Nephron (organoid): ENCODE data around the gene ST8SIA5.

ENCODE experiments used
- H3K27ac Mint-ChIP-seq, 3 experiments: 2 replicates each; pipeline ENCODE4 v1.8.0; 2020; ENCODE audit warnings: mixed read lengths in 3 of 3, mild to moderate bottlenecking in 2 of 3, moderate library complexity in 1 of 3
- H3K27me3 Mint-ChIP-seq: 2 replicates; pipeline ENCODE4 v1.8.0; 2021; ENCODE audit warnings: low read depth, mild to moderate bottlenecking, moderate library complexity, mixed read lengths
- H3K36me3 Mint-ChIP-seq: 2 replicates; pipeline ENCODE4 v1.8.0; 2020; ENCODE audit warnings: low read depth, mixed read lengths
- H3K4me1 Mint-ChIP-seq: 2 replicates; pipeline ENCODE4 v1.8.0; 2020; ENCODE audit warnings: mixed read lengths
- H3K4me3 Mint-ChIP-seq, 3 experiments: 2 replicates each; pipeline ENCODE4 v1.8.0; 2020; ENCODE audit warnings: mild to moderate bottlenecking in 3 of 3, mixed read lengths in 3 of 3, moderate library complexity in 2 of 3
- H3K9me3 Mint-ChIP-seq: 2 replicates; pipeline ENCODE4 v1.8.0; 2020; ENCODE audit warnings: mixed read lengths
- TF ChIP-seq, protein P1 (sequence below), 3 experiments: fragments of 200-600 bp; sonication (generic); IDR thresholded peaks; one replicate each; pipeline ENCODE4 v1.5.0; 2021; ENCODE audit warnings: antibody characterized with exemption in 3 of 3; ENCODE audit not compliant: unreplicated experiment in 3 of 3

Gene ST8SIA5

GRCh38 chr18:46660957-46661749 is 95.7 kb downstream of the ST8SIA5 start:
- H3K27me3 Mint-ChIP-seq: peaks cover 6% of the 10 kb centered on the region
- no peaks in the 10 kb centered on the region for H3K36me3 Mint-ChIP-seq
- H3K4me3 Mint-ChIP-seq: no peak overlapping the region
- H3K4me1 Mint-ChIP-seq: no peaks in the 10 kb centered on the region
- no peak overlapping the region for H3K27ac Mint-ChIP-seq
- TF ChIP-seq, protein P1, sequence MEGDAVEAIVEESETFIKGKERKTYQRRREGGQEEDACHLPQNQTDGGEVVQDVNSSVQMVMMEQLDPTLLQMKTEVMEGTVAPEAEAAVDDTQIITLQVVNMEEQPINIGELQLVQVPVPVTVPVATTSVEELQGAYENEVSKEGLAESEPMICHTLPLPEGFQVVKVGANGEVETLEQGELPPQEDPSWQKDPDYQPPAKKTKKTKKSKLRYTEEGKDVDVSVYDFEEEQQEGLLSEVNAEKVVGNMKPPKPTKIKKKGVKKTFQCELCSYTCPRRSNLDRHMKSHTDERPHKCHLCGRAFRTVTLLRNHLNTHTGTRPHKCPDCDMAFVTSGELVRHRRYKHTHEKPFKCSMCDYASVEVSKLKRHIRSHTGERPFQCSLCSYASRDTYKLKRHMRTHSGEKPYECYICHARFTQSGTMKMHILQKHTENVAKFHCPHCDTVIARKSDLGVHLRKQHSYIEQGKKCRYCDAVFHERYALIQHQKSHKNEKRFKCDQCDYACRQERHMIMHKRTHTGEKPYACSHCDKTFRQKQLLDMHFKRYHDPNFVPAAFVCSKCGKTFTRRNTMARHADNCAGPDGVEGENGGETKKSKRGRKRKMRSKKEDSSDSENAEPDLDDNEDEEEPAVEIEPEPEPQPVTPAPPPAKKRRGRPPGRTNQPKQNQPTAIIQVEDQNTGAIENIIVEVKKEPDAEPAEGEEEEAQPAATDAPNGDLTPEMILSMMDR (IDR thresholded peaks at IDR 0.05; ENCODE audit: unreplicated experiment in 3 of 3): no peak
- no peaks in the 10 kb centered on the region for H3K9me3 Mint-ChIP-seq

DNA sequence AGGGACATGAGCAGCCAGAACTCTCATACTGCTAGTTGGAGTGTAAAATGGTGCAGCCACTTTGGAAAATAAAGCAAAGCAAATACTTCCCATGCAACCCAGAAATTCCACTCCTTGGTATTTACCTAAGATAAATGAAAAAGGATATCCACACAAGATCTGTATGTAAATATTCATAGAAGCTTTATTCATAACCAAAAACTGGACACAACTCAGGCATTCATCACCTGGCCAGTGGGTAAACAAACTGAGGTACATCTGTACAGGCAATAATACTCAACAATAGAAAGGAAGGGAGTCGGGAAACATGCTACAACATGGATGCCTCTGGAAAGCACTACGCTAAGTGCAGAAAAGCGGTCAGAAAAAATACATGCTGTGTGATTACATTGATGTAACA is 97.4 kb downstream of the ST8SIA5 start:
- H3K27me3 Mint-ChIP-seq: peaks cover 14% of the 10 kb centered on the region
- H3K36me3 Mint-ChIP-seq: no peaks in the 10 kb centered on the region
- no peaks in the 10 kb centered on the region for H3K4me1 Mint-ChIP-seq
- H3K4me3 Mint-ChIP-seq: no peak overlapping the region
- H3K27ac Mint-ChIP-seq: no peak overlapping the region
- H3K9me3 Mint-ChIP-seq: no peaks in the 10 kb centered on the region
- TF ChIP-seq, protein P1 (IDR thresholded peaks at IDR 0.05; ENCODE audit: unreplicated experiment in 3 of 3): no peak

- Mint-ChIP-seq H3K9me3 (no peaks in the 10 kb centered on the region), H3K4me3 (no peak within 1 kb of the TSS), H3K4me1 (no peaks in the 10 kb centered on the region), H3K27ac (no peak within 1 kb of the TSS), H3K27me3 (peaks cover 14% of the 10 kb centered on the region), H3K36me3 (no peaks in the 10 kb centered on the region)
- TF ChIP-seq, protein P1 (IDR thresholded peaks at IDR 0.05; ENCODE audit: unreplicated experiment in 3 of 3): no peak
These were observed 99.5 kb downstream of the ST8SIA5 start, which contains the start of gene LOXHD1 for GRCh38 chr18:46657115-46657955. TSS of gene LOXHD1 (minus strand) at chr18:46657220. CDS start at chr18:46657033, 187 bp downstream.

DNA sequence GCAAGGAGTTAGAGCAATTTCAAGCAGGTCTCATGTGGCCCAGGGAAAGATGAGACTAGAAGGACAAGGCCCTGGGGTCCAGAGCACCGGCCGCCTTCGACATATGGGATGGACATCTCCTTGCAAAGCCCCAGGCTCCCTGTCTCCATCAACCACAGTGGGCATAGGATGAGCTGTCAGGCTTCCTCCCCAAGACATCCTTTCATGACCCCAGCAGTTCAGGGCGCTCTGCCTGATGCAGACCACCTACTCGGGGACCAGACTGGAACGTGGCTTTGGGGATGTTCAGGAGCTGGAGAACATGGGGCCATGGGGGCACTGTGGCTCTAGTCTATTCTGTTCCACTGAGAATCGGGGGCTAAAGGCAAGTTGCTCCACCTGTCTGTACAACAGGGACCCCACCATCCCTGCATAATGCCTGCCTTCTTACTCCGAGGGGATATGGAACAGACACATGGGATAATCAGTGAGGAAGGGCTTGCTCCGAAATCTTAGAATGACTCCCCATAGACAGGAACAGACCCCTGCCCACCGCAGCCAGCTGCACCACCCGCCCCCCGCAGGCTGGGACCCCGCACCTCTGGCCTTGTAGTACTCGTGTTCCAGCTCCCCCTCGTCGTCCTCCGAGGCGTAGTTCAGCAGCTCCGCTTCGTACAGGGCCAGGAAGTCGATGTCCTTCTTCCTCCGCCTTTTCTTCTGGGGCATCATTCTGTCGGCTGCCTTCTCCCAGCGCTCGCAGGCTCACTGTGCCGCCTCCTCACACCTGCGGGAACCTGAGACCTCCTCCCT is 100.3 kb downstream of the ST8SIA5 start:
- H3K4me1 Mint-ChIP-seq: no peaks in the 10 kb centered on the region
- H3K27me3 Mint-ChIP-seq: peaks cover 14% of the 10 kb centered on the region

DNA sequence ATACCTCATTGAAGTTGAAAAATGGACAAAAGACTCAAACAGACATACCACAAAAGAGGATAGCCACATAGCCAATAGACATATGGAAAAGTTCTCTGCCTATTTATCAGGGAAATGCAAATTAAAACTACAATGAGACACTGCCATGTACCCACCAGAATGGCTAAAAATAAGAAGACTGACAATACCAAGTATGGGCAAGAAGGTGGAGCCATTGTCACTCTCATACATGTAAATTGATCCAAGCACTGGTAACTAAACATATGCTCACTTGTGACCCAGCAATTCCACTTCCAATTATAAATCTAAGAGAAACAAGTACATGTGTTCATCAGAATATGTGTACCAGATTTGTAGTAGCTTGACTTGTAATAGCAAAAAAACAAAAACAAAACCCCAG is 104.5 kb downstream of the ST8SIA5 start:
- Mint-ChIP-seq H3K9me3 (no peaks in the 10 kb centered on the region), H3K4me1 (no peaks in the 10 kb centered on the region), H3K27ac (no peak overlapping the region), H3K27me3 (peaks cover 20% of the 10 kb centered on the region), H3K4me3 (no peak overlapping the region), H3K36me3 (no peaks in the 10 kb centered on the region)
- TF ChIP-seq, protein P1 (IDR thresholded peaks at IDR 0.05; ENCODE audit: unreplicated experiment in 3 of 3): no peak

More for the DNA sequence above, 100.3 kb downstream of the ST8SIA5 start:
- H3K36me3 Mint-ChIP-seq: no peaks in the 10 kb centered on the region
- TF ChIP-seq, protein P1 (IDR thresholded peaks at IDR 0.05; ENCODE audit: unreplicated experiment in 3 of 3): no peak
- H3K9me3 Mint-ChIP-seq: no peaks in the 10 kb centered on the region
- no peak overlapping the region for H3K4me3 Mint-ChIP-seq
- no peak overlapping the region for H3K27ac Mint-ChIP-seq
